Muscle of leg (tissue), 11 donors: ENCODE results near the gene PPP2R2B. TPM values are rescaled to one million over a fixed set of nuclear protein-coding genes. Genes with fewer than 3 reads are reported as not detected.

ENCODE experiments used
- DNase-seq: peaks from one replicate; pipeline ENCODE4 v3.0.0; 2013
- H3K27ac ChIP-seq: one replicate; pipeline ENCODE4 v1.5.1; 2013; ENCODE audit warnings: mild to moderate bottlenecking, low read length, control low read depth
- H3K27me3 ChIP-seq: one replicate; pipeline ENCODE4 v1.6.1; 2013; ENCODE audit warnings: low read length; ENCODE audit not compliant: control insufficient read depth, insufficient read depth
- H3K36me3 ChIP-seq: one replicate; pipeline ENCODE4 v1.6.1; 2013; ENCODE audit warnings: low read length; ENCODE audit not compliant: control insufficient read depth, insufficient read depth
- H3K4me1 ChIP-seq: one replicate; pipeline ENCODE4 v1.6.1; 2013; ENCODE audit warnings: low read length; ENCODE audit not compliant: control insufficient read depth, insufficient read depth
- H3K4me3 ChIP-seq: one replicate; pipeline ENCODE4 v1.5.1; 2013; ENCODE audit warnings: low read length, control low read depth
- H3K9me3 ChIP-seq: replicated peaks from 2 replicates; pipeline ENCODE4 v1.6.1; 2013; ENCODE audit warnings: low read depth, low read length; ENCODE audit not compliant: control insufficient read depth
- WGBS: methylation state at CpG from one replicate; pipeline ENCODE4 v1.1.5; 2013; ENCODE audit warnings: missing lambda C conversion rate; ENCODE audit not compliant: insufficient coverage; 5-methylcytosine and 5-hydroxymethylcytosine counted together
- polyA plus RNA-seq, 8 donors: library from polyadenylated mRNA; unstranded; fragments of 120-200 nt; gene quantifications; one replicate each; pipeline versions ENCODE4 v1.2.1 to v1.2.3, GENCODE V29; 2013; ENCODE audit warnings: inconsistent platforms in 1 of 8, low replicate concordance in 1 of 8; ENCODE audit not compliant: insufficient read length in 8 of 8, insufficient read depth in 1 of 8
- total RNA-seq: library from RNA; stranded (reverse); fragments of 120-200 nt; gene quantifications from one replicate; pipeline ENCODE4 v1.2.4, GENCODE V29; 2013

The PPP2R2B gene
- total and polyA plus RNA-seq, 9 donors = 0.63 to 4.2 (median 1.5) TPM

DNA sequence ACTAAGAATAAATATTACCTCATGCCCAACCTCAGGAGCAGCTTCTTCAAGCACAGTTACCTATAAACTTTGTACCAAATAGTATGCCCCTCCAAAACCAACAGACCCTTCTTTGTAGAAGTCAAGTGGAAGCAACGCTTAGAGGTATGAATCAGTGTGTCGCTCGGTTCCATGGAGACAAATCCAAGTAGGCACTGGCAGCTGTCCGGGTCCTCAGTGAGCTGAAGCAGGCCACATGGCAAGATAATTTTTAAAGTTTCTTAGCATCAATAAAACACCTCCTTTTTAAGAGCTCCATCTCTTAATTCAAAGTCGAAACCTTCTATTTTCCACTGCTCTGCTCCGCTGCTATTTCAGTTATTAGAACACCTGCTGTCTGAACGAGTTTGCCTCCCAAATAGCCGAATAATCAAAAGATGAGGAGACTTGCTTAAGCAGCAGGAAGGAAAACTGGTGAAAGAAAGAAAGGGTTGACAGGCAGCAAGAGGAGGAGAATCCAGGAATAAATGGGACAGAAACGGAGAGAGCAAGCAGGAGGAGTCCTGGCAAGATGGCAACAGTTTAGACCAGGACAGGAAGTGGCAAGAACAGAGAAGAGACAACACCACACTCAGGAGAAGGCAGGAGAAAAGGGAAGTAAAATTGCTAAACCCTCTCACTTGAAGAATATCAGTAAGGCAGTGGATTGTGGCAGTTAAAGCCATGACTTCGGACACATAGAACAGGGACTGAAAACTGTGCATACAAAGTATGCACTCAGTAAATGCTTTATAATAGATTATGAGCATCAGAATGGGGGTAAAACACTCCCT lies 65.0 kb downstream of the PPP2R2B start:
- DNase-seq = peak; percentile 6
- no peak overlapping the region for H3K4me3 ChIP-seq
- no peaks in the 10 kb centered on the region for H3K36me3 ChIP-seq
- no peaks in the 10 kb centered on the region for H3K9me3 ChIP-seq
- H3K27me3 ChIP-seq = no peaks in the 10 kb centered on the region
- no peaks in the 10 kb centered on the region for H3K4me1 ChIP-seq
- 63% methylated on average over 4 of the region's 10 CpGs for WGBS
- H3K27ac ChIP-seq = no peak overlapping the region

DNA sequence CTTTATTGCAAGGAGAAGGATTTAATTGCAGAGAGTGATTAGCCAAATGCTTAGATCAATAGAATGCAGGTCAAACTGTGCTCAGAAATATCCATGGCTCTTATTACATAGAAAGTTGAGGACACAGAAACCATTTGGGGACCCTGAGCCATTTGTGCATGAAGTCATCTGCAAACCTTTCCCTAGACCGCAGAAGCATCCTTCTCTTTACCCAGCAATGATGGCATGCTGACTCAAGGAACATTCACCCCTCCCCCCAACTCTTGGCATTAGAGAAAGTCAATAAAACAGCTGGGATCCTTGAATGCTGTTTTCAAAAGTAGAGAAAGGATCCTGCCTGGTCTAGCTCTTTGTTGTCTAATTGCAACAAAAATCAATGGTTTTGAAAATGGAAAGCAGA lies 73.5 kb downstream of the PPP2R2B start:
- no peak for DNase-seq
- no peak overlapping the region for H3K27ac ChIP-seq
- 14% methylated on average over 1 of the region's 1 CpG for WGBS
- H3K4me3 ChIP-seq = no peak overlapping the region
- H3K9me3 ChIP-seq = no peaks in the 10 kb centered on the region
- H3K4me1 ChIP-seq = no peaks in the 10 kb centered on the region
- no peaks in the 10 kb centered on the region for H3K27me3 ChIP-seq
- H3K36me3 ChIP-seq = no peaks in the 10 kb centered on the region

GRCh38 chr5:146802945-146803522 lies 75.5 kb downstream of the PPP2R2B start:
- no peak overlapping the region for H3K4me3 ChIP-seq
- no peaks in the 10 kb centered on the region for H3K9me3 ChIP-seq
- no peak for DNase-seq
- no CpG with 5 or more reads among the region's 3 CpGs for WGBS
- no peaks in the 10 kb centered on the region for H3K36me3 ChIP-seq
- H3K27ac ChIP-seq = no peak overlapping the region
- no peaks in the 10 kb centered on the region for H3K27me3 ChIP-seq
- no peaks in the 10 kb centered on the region for H3K4me1 ChIP-seq

- Histone ChIP-seq H3K4me1 (no peaks in the 10 kb centered on the region), H3K4me3 (no peak overlapping the region), H3K36me3 (no peaks in the 10 kb centered on the region), H3K9me3 (no peaks in the 10 kb centered on the region), H3K27me3 (no peaks in the 10 kb centered on the region), H3K27ac (no peak overlapping the region)
- no peak for DNase-seq
- WGBS = no CpG with 5 or more reads among the region's 5 CpGs
Observed at GRCh38 chr5:146799671-146800070, 78.9 kb downstream of the PPP2R2B start.

DNA sequence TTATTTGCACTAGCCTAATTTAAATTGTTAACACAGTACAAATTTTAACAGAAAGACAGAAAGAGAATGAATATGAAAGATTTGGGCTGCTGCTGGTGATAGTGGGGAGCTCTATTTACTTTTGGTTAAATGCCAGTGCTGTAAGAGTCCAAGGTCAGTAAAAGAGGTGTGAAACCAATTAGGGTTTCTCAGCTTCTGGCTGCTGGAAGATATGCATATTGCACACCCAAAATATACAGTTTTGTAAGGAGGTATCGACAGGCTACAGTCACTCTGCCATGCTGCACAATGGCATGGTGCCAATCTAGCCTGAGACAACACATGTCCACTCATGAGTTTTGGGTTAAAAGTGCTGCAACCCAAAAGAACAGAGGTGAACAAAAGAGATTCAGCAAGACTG lies 79.3 kb downstream of the PPP2R2B start:
- no peak overlapping the region for H3K27ac ChIP-seq
- H3K9me3 ChIP-seq = no peaks in the 10 kb centered on the region
- DNase-seq = no peak
- WGBS = no CpG with 5 or more reads among the region's 1 CpG
- no peaks in the 10 kb centered on the region for H3K4me1 ChIP-seq
- no peaks in the 10 kb centered on the region for H3K27me3 ChIP-seq
- no peaks in the 10 kb centered on the region for H3K36me3 ChIP-seq
- H3K4me3 ChIP-seq = no peak overlapping the region

GRCh38 chr5:146797658-146798057 lies 80.9 kb downstream of the PPP2R2B start:
- DNase-seq = no peak
- H3K36me3 ChIP-seq = no peaks in the 10 kb centered on the region
- H3K4me1 ChIP-seq = no peaks in the 10 kb centered on the region
- H3K27ac ChIP-seq = no peak overlapping the region
- 44% methylated on average over 2 of the region's 5 CpGs for WGBS
- no peaks in the 10 kb centered on the region for H3K27me3 ChIP-seq
- no peaks in the 10 kb centered on the region for H3K9me3 ChIP-seq
- H3K4me3 ChIP-seq = no peak overlapping the region

DNA sequence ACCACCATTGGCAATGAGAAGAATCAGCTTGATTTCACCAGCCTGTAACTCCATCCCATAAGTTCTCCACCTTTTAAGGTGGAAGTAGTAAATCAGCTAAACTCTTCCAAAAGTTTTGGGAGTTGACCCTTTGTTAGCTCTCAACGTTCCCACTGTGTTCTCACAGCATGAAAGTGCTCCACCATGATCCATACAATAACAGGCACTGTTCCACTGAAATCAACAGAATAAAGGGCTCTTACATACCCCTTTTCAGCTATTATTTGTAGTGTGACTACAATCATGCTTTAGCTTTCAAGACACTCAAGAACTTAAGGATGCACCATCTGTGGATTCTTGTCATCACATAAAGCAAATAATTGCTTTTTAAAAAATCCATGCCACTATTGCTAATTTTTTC lies 81.6 kb downstream of the PPP2R2B start:
- 11% methylated on average over 1 of the region's 1 CpG for WGBS
- no peak overlapping the region for H3K27ac ChIP-seq
- H3K27me3 ChIP-seq = no peaks in the 10 kb centered on the region
- no peak for DNase-seq
- no peaks in the 10 kb centered on the region for H3K36me3 ChIP-seq
- H3K9me3 ChIP-seq = no peaks in the 10 kb centered on the region
- no peak overlapping the region for H3K4me3 ChIP-seq
- no peaks in the 10 kb centered on the region for H3K4me1 ChIP-seq

- Histone ChIP-seq H3K36me3 (no peaks in the 10 kb centered on the region), H3K9me3 (no peaks in the 10 kb centered on the region), H3K4me3 (no peak overlapping the region), H3K27ac (no peak overlapping the region), H3K27me3 (no peaks in the 10 kb centered on the region), H3K4me1 (no peaks in the 10 kb centered on the region)
- no peak for DNase-seq
- no CpG with 5 or more reads among the region's 4 CpGs for WGBS
Observed at GRCh38 chr5:146796144-146796543, 82.4 kb downstream of the PPP2R2B start.

DNA sequence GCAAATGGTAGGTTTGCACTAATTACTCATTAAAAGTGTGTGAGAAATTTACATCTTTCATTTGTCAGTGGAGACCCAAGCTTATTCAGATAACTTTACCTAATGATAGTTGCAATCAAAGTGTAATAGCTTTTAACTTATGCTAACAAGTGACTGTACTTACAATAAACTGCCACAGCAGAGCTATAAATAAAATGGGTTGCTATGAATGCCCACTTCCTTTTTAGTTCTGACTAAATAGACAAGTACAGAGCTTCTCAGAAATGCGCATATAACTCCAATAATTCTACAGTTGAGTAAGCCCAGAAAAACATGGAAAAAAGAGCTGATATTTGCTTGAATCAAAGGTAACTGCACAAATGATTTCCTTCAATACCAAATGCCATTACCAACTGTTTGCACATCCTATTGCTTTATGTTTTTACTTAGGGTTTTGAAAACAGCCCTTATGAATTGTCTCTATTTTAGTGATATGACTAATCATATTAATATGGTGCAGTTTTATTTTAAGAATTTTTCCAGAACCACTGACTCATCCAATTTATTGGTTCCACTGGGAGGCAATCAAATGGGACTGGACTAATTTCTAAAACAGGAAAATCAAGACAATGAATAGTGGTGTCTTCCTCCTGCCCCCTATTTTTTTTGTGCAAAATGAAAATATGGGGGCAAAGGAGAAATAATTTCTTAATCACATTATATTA lies 84.1 kb downstream of the PPP2R2B start:
- Histone ChIP-seq H3K9me3 (no peaks in the 10 kb centered on the region), H3K4me1 (no peaks in the 10 kb centered on the region), H3K4me3 (no peak overlapping the region), H3K27ac (no peak overlapping the region), H3K27me3 (no peaks in the 10 kb centered on the region), H3K36me3 (no peaks in the 10 kb centered on the region)
- peak; percentile 24 for DNase-seq
- WGBS = no CpG with 5 or more reads among the region's 1 CpG

DNA sequence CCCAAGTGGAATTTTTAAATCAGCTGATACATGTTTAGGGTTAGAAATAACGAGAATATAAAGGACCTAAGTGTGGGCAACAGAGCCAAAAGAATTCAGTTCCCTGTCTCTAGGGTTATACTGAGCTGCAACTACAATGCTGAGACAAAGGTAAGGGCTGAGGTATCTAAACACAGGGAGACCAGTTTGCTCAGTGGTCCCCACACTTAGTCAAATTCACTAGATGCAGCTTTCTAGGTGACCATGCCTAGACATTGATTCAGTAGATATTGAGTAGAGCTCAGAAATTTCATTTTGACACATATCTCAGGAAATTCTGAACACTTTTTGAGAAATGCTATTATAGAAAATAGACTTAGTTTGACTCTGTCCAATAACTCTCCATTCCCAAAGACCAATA lies 84.8 kb downstream of the PPP2R2B start:
- WGBS = 83% methylated on average over 1 of the region's 1 CpG

More for the DNA sequence above, 84.8 kb downstream of the PPP2R2B start:
- no peaks in the 10 kb centered on the region for H3K9me3 ChIP-seq
- DNase-seq = no peak
- H3K4me1 ChIP-seq = no peaks in the 10 kb centered on the region
- H3K36me3 ChIP-seq = no peaks in the 10 kb centered on the region
- H3K27ac ChIP-seq = no peak overlapping the region
- H3K4me3 ChIP-seq = no peak overlapping the region
- no peaks in the 10 kb centered on the region for H3K27me3 ChIP-seq
